ENCODE results near the gene TEX14.

GRCh38 chr17:58575511-58575910, 116.3 kb downstream of the TEX14 start:
- TF ChIP-seq, protein P1, sequence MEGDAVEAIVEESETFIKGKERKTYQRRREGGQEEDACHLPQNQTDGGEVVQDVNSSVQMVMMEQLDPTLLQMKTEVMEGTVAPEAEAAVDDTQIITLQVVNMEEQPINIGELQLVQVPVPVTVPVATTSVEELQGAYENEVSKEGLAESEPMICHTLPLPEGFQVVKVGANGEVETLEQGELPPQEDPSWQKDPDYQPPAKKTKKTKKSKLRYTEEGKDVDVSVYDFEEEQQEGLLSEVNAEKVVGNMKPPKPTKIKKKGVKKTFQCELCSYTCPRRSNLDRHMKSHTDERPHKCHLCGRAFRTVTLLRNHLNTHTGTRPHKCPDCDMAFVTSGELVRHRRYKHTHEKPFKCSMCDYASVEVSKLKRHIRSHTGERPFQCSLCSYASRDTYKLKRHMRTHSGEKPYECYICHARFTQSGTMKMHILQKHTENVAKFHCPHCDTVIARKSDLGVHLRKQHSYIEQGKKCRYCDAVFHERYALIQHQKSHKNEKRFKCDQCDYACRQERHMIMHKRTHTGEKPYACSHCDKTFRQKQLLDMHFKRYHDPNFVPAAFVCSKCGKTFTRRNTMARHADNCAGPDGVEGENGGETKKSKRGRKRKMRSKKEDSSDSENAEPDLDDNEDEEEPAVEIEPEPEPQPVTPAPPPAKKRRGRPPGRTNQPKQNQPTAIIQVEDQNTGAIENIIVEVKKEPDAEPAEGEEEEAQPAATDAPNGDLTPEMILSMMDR (IDR thresholded peaks at IDR 0.05), result no peak
- TF ChIP-seq POLR2AphosphoS5 (IDR thresholded peaks at IDR 0.05), result no peak

All from breast epithelium (tissue), 3 donors.